Measurements from ENCODE around the gene KRTAP4-2. TPM values are rescaled to one million over a fixed set of nuclear protein-coding genes. Genes with fewer than 3 reads are reported as not detected.
"Not testable (repeated sequence)": the region's sequence is repeated elsewhere in the genome, so short reads cannot be mapped to it uniquely, and the experiment has no call there.

Gene KRTAP4-2
- total RNA-seq, 1 donor from 2014 or later = not detected

DNA sequence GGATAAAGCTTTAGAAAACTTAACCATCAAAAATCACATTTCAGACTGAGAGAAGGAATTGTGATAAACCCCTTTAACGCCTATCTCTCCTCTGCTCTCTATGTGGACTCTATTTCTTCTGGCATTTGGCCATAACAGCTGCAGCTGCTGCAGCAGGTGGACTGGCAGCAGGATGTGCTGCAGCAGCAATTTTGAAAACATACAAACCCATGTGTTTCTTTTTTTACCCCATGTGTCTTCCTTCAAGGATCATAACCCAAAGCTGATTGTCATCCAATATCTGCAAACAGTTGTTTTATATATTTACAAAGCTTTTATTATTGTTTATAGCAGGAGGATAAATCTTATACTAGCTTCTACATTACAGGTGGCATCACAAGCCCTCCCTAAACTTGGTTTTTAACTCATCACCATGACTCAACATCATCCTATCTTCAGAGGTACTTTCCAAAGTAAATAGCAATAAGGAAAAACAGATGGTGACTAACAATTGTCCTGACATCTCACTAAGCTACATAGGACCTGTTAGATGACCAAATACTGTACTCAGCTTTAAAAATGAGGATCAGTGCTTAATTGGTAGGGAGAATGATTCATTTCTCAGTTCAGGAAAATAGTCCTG, 33.9 kb upstream of the KRTAP4-2 start:
- ATAC-seq = no peak
- H3K27ac ChIP-seq = no peak overlapping the region
- intact Hi-C loops (cut with DNase I) = no loop called here
- no peaks in the 10 kb centered on the region for H3K36me3 ChIP-seq
- no peak overlapping the region for H3K4me3 ChIP-seq
- H3K4me1 ChIP-seq = no peaks in the 10 kb centered on the region
- TF ChIP-seq, protein P1, sequence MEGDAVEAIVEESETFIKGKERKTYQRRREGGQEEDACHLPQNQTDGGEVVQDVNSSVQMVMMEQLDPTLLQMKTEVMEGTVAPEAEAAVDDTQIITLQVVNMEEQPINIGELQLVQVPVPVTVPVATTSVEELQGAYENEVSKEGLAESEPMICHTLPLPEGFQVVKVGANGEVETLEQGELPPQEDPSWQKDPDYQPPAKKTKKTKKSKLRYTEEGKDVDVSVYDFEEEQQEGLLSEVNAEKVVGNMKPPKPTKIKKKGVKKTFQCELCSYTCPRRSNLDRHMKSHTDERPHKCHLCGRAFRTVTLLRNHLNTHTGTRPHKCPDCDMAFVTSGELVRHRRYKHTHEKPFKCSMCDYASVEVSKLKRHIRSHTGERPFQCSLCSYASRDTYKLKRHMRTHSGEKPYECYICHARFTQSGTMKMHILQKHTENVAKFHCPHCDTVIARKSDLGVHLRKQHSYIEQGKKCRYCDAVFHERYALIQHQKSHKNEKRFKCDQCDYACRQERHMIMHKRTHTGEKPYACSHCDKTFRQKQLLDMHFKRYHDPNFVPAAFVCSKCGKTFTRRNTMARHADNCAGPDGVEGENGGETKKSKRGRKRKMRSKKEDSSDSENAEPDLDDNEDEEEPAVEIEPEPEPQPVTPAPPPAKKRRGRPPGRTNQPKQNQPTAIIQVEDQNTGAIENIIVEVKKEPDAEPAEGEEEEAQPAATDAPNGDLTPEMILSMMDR (IDR thresholded peaks at IDR 0.05) = no peak
- H3K27me3 ChIP-seq (ENCODE audit: low read depth) = peaks cover 6% of the 10 kb centered on the region
- H3K9me3 ChIP-seq = no peaks in the 10 kb centered on the region
- DNase-seq = no peak

DNA sequence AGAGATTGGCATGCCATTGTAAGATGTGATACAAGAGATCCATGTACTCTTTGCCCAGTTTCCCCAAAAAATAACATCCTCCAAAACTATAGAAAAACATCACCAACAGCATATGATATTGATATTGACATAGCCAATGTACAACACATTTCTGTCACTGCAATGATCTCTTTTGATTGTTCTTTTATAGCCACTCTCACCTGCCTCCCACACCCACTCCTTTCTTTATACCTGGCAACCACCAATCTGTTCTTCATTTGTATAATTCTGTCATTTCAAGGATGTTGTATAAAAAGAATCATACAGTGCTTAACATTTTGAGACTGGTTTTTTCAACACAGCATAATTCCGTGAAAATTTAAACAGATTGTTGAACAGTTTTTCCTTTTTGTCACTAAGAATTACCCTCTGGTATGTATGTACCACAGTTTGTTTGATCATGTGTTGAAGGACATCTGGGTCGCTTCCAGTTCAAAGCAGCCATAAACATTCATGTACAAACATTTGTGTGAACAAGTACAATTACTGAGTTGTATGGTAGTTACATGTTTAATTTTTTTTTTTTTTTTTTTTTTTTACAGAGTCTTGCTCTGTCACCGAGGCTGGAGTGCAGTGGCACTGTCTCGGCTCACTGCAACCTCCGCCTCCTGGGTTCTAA, 21.5 kb upstream of the KRTAP4-2 start:
- no peak for ATAC-seq

DNA sequence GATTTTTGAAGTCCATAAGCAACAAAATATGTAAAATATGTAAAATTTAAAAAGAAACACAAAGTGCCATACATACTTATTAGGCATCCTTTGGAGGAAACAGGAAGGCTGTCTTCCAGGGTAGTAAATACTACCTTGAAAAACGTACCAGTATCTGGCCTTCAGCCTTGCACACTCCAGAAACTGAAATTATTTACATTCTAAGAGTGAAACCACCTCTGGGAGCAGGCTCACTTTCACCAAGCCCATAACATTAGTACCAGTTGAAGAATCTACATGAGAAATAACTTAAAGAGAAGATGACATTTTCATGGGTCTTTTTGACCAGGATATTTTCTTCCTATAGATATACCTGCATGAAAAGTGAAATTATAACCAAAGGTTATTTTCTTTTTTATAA, 18.0 kb upstream of the KRTAP4-2 start:
- no peaks in the 10 kb centered on the region for H3K36me3 ChIP-seq
- H3K27me3 ChIP-seq (ENCODE audit: low read depth) = no peaks in the 10 kb centered on the region
- no peak for ATAC-seq
- H3K4me3 ChIP-seq = no peak overlapping the region
- TF ChIP-seq, protein P1 (IDR thresholded peaks at IDR 0.05) = no peak
- no peaks in the 10 kb centered on the region for H3K4me1 ChIP-seq
- H3K27ac ChIP-seq = no peak overlapping the region
- DNase-seq = no peak
- intact Hi-C loops (cut with DNase I) = no loop called here
- H3K9me3 ChIP-seq = no peaks in the 10 kb centered on the region

More for the DNA sequence above, 21.5 kb upstream of the KRTAP4-2 start:
- no peaks in the 10 kb centered on the region for H3K27me3 ChIP-seq (ENCODE audit: low read depth)
- no peak overlapping the region for H3K27ac ChIP-seq
- no peaks in the 10 kb centered on the region for H3K4me1 ChIP-seq
- DNase-seq = no peak
- H3K4me3 ChIP-seq = no peak overlapping the region
- no peaks in the 10 kb centered on the region for H3K36me3 ChIP-seq
- H3K9me3 ChIP-seq = no peaks in the 10 kb centered on the region
- TF ChIP-seq, protein P1 (IDR thresholded peaks at IDR 0.05) = no peak
- intact Hi-C loops (cut with DNase I) = no loop called here

DNA sequence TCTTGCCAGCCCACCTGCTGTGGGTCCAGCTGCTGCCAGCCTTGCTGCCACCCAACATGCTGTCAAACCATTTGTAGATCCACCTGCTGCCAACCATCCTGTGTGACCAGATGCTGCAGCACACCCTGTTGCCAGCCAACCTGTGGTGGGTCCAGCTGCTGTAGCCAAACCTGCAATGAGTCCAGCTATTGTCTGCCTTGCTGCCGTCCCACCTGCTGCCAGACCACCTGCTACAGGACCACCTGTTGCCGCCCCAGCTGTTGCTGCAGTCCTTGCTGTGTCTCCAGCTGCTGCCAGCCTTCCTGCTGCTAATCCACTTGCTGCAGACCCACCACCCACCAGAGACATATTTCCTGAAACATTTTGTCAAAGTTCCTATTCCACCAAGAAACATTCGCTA, 12.3 kb upstream of the KRTAP4-2 start:
- Histone ChIP-seq H3K4me3 (no peak overlapping the region), H3K36me3 (no peaks in the 10 kb centered on the region), H3K9me3 (no peaks in the 10 kb centered on the region), H3K27ac (no peak overlapping the region), H3K4me1 (no peaks in the 10 kb centered on the region), H3K27me3 (ENCODE audit: low read depth) (peaks cover 7% of the 10 kb centered on the region)
- TF ChIP-seq, protein P1 (IDR thresholded peaks at IDR 0.05) = no peak
- DNase-seq (no peak), ATAC-seq (no peak)
- intact Hi-C loops (cut with DNase I) = no loop called here

GRCh38 chr17:41189837-41190318, 11.9 kb upstream of the KRTAP4-2 start, which contains the start of gene KRTAP9-1:
KRTAP9-1 (plus strand) TSS chr17:41189887; CDS start chr17:41189887, 0 bp downstream.
- H3K27ac ChIP-seq; DNase-seq; H3K9me3 ChIP-seq; H3K36me3 ChIP-seq; H3K4me1 ChIP-seq; H3K4me3 ChIP-seq; ATAC-seq; H3K27me3 ChIP-seq (ENCODE audit: low read depth); intact Hi-C loops (cut with DNase I): not testable (repeated sequence)

DNA sequence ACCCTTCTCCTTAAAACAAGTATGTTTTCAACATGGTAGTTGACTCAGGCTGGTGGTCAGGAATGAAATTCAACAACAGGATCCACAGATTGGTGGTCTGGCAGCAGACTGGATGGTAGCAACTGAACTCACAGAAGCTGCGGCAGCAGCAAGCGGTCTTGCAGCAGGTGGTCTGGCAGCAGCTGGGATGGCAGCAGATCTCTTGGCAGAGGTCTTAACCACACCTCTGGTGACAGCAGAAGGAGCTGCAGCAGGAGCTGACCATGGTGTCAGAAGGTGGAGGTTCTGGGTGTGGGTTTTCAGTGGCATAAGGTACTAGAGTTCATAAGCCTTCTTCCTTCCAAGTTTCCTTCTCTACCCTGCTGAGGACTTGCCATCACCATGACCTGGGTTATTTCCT, 8.9 kb upstream of the KRTAP4-2 start:
- Histone ChIP-seq H3K9me3 (no peaks in the 10 kb centered on the region), H3K27ac (no peak overlapping the region), H3K27me3 (ENCODE audit: low read depth) (peaks cover 7% of the 10 kb centered on the region), H3K36me3 (no peaks in the 10 kb centered on the region), H3K4me1 (no peaks in the 10 kb centered on the region), H3K4me3 (no peak overlapping the region)
- no peak for ATAC-seq
- TF ChIP-seq, protein P1 (IDR thresholded peaks at IDR 0.05) = no peak
- intact Hi-C loops (cut with DNase I) = no loop called here
- no peak for DNase-seq
